GM06990 (cell line): ENCODE data around the gene HMGB2.

ENCODE experiments used
- DNase-seq: peaks from one replicate; pipeline ENCODE4 v3.0.0-alpha.2; 2011; ENCODE audit not compliant: insufficient read length; ENCODE audit errors: extremely low read depth
- H3K27me3 ChIP-seq: replicated peaks from 2 replicates; pipeline ENCODE4 v1.6.0; 2011; ENCODE audit warnings: low read length; ENCODE audit not compliant: control insufficient read depth, insufficient read depth
- H3K36me3 ChIP-seq: 2 replicates; pipeline ENCODE4 v1.5.1; 2011; ENCODE audit warnings: low read length; ENCODE audit not compliant: control insufficient read depth, insufficient read depth
- H3K4me3 ChIP-seq: replicated peaks from 2 replicates; pipeline ENCODE4 v1.5.1; 2011; ENCODE audit warnings: low read depth, mild to moderate bottlenecking, control low read depth, low read length
- TF ChIP-seq, protein P1 (sequence below): IDR thresholded peaks from 2 replicates; pipeline ENCODE4 v1.5.1; 2011; ENCODE audit warnings: low read length, control low read depth, mild to moderate bottlenecking, inconsistent platforms; ENCODE audit not compliant: insufficient read depth, poor library complexity, severe bottlenecking

The HMGB2 gene

DNA sequence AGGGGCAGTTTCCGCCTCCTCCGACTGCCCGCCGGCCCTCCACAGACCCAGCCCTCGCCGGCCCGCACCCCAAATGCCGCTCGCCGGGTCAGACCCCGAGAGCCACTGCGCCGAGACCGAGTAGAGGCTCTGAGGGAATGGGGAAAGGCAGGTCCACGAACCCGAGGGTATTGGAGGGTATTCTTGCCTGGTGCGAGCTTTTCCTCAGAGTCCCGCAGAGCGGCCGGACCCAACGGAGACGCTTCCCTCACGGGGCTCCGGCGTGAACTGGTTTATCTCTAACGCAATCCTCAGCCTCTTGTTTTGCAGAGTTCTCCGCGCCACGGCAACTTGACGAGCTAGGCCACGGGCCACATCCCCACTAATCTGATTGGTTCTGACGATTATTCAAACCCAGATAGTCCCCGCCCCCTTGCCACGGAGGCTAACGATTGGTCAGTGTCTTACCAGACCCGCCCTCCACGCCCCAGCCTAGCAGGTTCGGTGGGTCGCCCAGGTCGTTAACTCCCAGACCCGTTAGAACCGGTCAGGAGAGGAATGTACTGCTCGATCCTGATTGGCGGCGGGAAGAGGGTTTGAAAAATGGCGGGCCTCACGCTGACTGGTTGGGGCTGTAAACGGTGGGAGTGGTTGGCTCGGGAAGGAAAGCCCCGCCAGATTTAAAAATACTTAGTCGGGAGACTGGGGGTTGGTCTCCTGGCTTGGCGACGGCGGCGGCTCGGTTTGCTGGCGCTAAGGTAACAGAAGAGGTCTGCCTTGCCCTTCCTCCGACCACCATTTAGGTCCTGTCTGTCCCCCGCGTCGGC, at the start of gene HMGB2:
Gene HMGB2 (minus strand): TSS at position 274 of the 806 bp plus-strand sequence. CDS start 709 bp downstream, outside the sequence.
- H3K27me3 ChIP-seq: no peaks in the 10 kb centered on the region
- DNase-seq: peak; percentile 96
- H3K4me3 ChIP-seq: peak within 1 kb of the TSS; percentile 99
- H3K36me3 ChIP-seq: no peaks in the 10 kb centered on the region; the same call in none of the 2 replicates
- TF ChIP-seq, protein P1, sequence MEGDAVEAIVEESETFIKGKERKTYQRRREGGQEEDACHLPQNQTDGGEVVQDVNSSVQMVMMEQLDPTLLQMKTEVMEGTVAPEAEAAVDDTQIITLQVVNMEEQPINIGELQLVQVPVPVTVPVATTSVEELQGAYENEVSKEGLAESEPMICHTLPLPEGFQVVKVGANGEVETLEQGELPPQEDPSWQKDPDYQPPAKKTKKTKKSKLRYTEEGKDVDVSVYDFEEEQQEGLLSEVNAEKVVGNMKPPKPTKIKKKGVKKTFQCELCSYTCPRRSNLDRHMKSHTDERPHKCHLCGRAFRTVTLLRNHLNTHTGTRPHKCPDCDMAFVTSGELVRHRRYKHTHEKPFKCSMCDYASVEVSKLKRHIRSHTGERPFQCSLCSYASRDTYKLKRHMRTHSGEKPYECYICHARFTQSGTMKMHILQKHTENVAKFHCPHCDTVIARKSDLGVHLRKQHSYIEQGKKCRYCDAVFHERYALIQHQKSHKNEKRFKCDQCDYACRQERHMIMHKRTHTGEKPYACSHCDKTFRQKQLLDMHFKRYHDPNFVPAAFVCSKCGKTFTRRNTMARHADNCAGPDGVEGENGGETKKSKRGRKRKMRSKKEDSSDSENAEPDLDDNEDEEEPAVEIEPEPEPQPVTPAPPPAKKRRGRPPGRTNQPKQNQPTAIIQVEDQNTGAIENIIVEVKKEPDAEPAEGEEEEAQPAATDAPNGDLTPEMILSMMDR: no peak

DNA sequence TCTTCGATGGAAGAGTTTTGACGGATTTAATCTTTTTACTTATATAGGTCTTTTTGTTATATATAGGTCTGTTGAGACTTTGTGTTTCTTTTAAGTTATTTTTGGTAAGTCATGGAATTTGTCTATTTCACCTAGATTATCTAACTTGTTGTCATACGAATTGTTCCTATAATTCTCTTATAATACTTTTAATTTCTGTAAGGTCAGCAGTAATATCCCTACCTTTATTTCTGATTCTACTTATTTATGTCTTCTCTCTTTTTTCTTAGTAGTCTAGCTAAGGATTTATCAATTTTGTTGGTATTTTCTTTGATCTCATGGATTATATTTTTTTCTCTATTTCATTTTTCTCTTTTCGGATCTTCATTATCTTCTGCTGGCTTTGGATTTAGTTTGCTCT, 48.2 kb upstream of the HMGB2 start:
- Histone ChIP-seq H3K4me3 (no peak overlapping the region), H3K27me3 (no peaks in the 10 kb centered on the region), H3K36me3 (no peaks in the 10 kb centered on the region; the same call in 1 of the 2 replicates)
- TF ChIP-seq, protein P1: no peak
- DNase-seq: no peak

DNA sequence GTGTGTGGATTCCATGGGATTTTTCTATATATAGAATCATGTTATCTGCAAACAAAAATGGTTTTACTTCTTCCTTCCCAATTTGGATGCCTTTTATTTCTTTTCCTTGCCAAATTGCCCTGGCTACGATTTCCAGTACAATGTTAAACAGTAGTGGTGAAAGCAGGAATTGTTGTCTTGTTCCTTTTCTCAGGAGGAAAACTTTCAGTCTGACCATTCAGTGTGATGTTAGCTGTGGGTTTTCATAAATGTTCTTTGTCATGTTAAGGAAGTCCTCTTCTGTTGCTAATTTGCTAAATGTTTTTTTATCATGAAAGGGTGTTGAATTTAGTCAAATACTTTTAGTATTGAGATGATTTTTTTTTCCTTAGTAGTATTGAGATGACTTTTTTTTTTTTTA, 47.5 kb upstream of the HMGB2 start:
- DNase-seq: no peak
- TF ChIP-seq, protein P1: no peak
- no peaks in the 10 kb centered on the region; the same call in 1 of the 2 replicates for H3K36me3 ChIP-seq
- no peak overlapping the region for H3K4me3 ChIP-seq
- no peaks in the 10 kb centered on the region for H3K27me3 ChIP-seq

DNA sequence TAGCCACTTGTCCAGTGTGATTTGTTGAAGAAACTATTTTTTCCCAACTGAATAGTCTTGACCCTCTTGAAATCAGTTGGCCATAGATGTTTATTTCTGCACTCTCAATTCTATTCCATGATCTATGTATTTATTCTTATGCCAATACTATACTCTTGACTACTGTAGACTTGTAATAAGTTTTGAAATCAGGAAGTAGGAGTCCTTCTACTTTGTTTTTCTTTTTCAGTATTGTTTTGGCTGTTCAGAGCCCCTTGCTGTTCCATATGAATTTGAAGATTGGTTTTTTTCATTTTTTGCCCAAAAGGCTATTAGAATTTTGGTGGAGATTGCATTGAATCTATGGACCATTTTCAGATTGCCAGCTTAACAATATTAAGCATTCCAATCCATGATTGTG, 46.8 kb upstream of the HMGB2 start:
- no peaks in the 10 kb centered on the region; the same call in 1 of the 2 replicates for H3K36me3 ChIP-seq
- no peaks in the 10 kb centered on the region for H3K27me3 ChIP-seq
- no peak overlapping the region for H3K4me3 ChIP-seq
- TF ChIP-seq, protein P1: no peak
- no peak for DNase-seq

DNA sequence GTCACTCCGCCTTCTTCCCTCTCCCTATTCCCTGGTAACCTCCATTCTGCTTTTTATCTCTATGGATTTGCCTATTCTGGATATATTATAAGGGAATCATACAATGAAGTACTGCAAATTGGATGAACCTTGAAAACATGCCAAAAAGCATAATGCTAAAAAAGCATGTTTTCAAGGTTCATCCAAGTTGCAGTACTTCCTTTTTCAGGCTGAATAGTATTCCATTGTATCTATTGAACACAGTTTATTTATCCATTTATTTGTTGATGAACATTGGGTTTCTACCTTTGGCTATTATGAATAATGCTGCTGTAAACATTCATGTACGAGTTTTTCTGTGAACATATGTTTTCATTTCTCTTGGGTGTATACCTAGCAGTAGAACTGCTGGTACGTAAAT, 45.8 kb upstream of the HMGB2 start:
- Histone ChIP-seq H3K27me3 (no peaks in the 10 kb centered on the region), H3K36me3 (no peaks in the 10 kb centered on the region; the same call in none of the 2 replicates), H3K4me3 (no peak overlapping the region)
- no peak for DNase-seq
- TF ChIP-seq, protein P1: no peak
